ENCODE data around the gene LRTM1. TPM values are rescaled to one million over a fixed set of nuclear protein-coding genes. Genes with fewer than 3 reads are reported as not detected.

The LRTM1 gene
- total RNA-seq, 2 donors from 2014 or later, result not detected

DNA sequence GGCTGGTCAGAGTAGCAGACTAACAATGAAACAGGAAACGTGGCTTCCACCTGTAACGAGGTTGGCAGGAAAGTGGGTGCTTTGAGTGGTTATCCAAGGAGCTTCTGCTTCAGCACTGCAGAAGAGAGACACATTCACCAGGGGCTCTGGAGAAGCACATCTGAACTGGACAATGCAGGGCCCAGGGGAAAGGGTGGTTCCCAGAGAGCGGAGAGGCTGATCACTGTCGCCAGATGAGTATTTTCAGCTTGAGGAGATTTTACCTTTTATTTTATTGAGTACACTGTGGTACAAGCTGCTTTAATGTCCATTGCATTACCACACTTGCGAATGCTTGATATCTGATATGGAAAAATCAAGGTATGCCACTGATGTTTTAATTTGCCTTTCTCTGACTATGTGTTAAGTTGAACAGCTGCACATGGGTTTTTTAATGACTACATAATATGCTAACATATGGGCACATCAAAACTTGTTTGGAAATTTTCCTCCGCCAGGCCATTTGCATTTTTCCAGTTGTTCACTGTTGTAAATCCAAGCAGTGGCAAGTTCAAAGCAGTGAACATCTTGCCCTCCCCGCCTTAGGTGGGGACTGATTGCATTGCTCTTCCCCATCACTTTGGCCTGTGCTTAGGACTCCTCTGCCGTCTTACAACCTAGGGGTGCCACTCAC, 52.1 kb downstream of the LRTM1 start:
- Mint-ChIP-seq H3K27ac (no peak overlapping the region), H3K36me3 (ENCODE audit: low read depth) (no peaks in the 10 kb centered on the region), H3K27me3 (no peaks in the 10 kb centered on the region), H3K4me3 (no peak overlapping the region), H3K4me1 (no peaks in the 10 kb centered on the region)
- DNase-seq, result no peak
- H3K9me3 ChIP-seq (ENCODE audit: control insufficient read depth, low read length, poor library complexity, severe bottlenecking), result no peaks in the 10 kb centered on the region
- no peak for ATAC-seq

GRCh38 chr3:54874816-54875556, 52.9 kb downstream of the LRTM1 start:
- no peak for ATAC-seq

DNA sequence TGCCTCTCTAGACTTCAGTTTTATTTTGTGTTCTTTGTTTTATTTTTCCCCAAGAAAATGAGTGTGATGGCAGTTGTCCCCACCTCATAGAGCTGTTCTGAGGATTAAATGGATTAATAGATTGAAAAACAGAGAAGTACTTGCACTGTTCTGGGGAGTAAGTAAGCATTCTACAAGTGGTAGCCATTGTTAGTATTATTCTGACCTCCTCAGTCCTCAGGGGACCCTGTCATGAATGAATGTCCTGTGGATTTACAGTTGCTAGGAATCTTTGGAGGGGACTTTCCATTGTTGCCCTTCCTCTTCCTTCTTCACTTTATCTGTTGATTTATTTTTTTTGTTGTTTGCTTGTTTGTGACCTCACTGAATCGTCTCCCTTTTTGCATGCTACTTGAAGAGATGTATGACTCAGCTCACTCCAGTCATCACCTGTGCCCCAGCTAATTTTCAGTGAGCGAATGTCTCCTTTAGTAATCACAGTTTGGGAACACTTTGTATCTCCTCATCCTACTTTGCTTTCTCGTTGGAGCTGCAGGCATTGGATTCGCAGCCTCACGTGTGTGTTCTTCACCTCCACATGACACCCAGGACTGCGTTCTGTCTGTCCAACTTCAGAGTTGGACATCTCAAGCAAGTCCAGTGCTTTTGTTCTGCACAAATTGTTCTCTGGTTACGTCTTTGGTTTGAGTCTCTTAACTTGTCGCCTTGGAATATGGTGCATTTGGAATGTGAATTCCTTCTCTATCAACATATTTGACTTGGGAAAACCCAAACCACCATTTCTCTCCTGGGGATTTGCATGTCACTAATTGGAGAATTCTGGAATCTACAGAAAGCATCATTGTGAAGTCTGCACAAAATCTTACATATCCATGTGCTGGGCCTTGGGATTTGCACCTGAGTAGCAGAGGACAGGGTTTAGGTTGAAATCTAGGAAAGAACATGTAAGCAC, 54.5 kb downstream of the LRTM1 start:
- Mint-ChIP-seq H3K4me3 (no peak overlapping the region), H3K36me3 (ENCODE audit: low read depth) (no peaks in the 10 kb centered on the region), H3K27ac (no peak overlapping the region), H3K4me1 (no peaks in the 10 kb centered on the region), H3K27me3 (no peaks in the 10 kb centered on the region)
- H3K9me3 ChIP-seq (ENCODE audit: control insufficient read depth, low read length, poor library complexity, severe bottlenecking), result no peaks in the 10 kb centered on the region
- ATAC-seq (no peak), DNase-seq (no peak)

More at GRCh38 chr3:54874816-54875556, 52.9 kb downstream of the LRTM1 start:
- Mint-ChIP-seq H3K27me3 (no peaks in the 10 kb centered on the region), H3K27ac (no peak overlapping the region), H3K36me3 (ENCODE audit: low read depth) (no peaks in the 10 kb centered on the region), H3K4me1 (no peaks in the 10 kb centered on the region), H3K4me3 (no peak overlapping the region)
- H3K9me3 ChIP-seq (ENCODE audit: control insufficient read depth, low read length, poor library complexity, severe bottlenecking), result no peaks in the 10 kb centered on the region
- DNase-seq, result no peak

DNA sequence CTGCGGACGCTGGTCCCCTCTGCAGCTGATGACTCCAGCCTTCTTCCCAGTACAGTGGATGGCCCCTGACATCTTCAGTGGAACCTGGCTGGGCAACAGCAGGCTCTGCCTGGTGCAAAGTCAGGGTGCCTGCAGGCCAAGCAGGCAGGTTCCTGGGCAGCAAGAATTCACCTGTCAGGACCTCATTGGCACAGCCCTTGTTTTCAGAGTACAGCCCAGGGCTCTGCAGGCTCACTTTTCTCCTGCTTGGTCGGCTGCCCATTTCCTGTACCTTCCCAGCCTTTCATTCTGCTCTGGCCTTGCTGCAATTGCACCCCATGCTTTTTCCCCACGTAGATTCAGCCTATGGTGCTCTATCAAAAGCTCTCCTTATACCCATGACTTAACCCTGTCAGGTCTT, 56.0 kb downstream of the LRTM1 start:
- H3K36me3 Mint-ChIP-seq (ENCODE audit: low read depth), result no peaks in the 10 kb centered on the region
- no peaks in the 10 kb centered on the region for H3K27me3 Mint-ChIP-seq
- no peaks in the 10 kb centered on the region for H3K9me3 ChIP-seq (ENCODE audit: control insufficient read depth, low read length, poor library complexity, severe bottlenecking)
- ATAC-seq (no peak), DNase-seq (no peak)
- H3K4me3 Mint-ChIP-seq, result no peak overlapping the region
- no peak overlapping the region for H3K27ac Mint-ChIP-seq
- no peaks in the 10 kb centered on the region for H3K4me1 Mint-ChIP-seq

GRCh38 chr3:54870423-54870822, 57.4 kb downstream of the LRTM1 start:
- Mint-ChIP-seq H3K27me3 (no peaks in the 10 kb centered on the region), H3K4me1 (no peaks in the 10 kb centered on the region), H3K4me3 (no peak overlapping the region), H3K27ac (no peak overlapping the region), H3K36me3 (ENCODE audit: low read depth) (no peaks in the 10 kb centered on the region)
- DNase-seq (no peak), ATAC-seq (no peak)
- no peaks in the 10 kb centered on the region for H3K9me3 ChIP-seq (ENCODE audit: control insufficient read depth, low read length, poor library complexity, severe bottlenecking)

All from T-helper 17 cell (primary cell).